H9 (cell line): ENCODE results near the gene SLC30A9. TPM values are rescaled to one million over a fixed set of nuclear protein-coding genes. Genes with fewer than 3 reads are reported as not detected.

Experiments used
- DNase-seq: peaks from one replicate; pipeline ENCODE4 v3.0.0-alpha.2; 2017
- H2AFZ ChIP-seq: one replicate; pipeline ENCODE4 v1.6.1; 2013; ENCODE audit warnings: mild to moderate bottlenecking, low read length, control low read depth, moderate library complexity
- H2AK5ac ChIP-seq: 2 replicates; pipeline ENCODE4 v1.6.1; 2013; ENCODE audit warnings: low read length, control low read depth, mixed read lengths; ENCODE audit not compliant: insufficient read length
- H2BK120ac ChIP-seq: one replicate; pipeline ENCODE4 v1.6.1; 2013; ENCODE audit warnings: low read depth, mild to moderate bottlenecking, low read length, control low read depth, inconsistent platforms; ENCODE audit not compliant: poor library complexity, severe bottlenecking
- H2BK12ac ChIP-seq: 2 replicates; pipeline ENCODE4 v1.6.1; 2013; ENCODE audit warnings: low read length, control low read depth, mixed read lengths, low read depth; ENCODE audit not compliant: insufficient read length
- H2BK15ac ChIP-seq: 2 replicates; pipeline ENCODE4 v1.6.1; 2013; ENCODE audit warnings: low read depth, low read length, control low read depth
- H2BK20ac ChIP-seq: one replicate; pipeline ENCODE4 v1.6.1; 2013; ENCODE audit warnings: low read depth, mild to moderate bottlenecking, low read length, control low read depth, inconsistent platforms; ENCODE audit not compliant: poor library complexity, severe bottlenecking
- H2BK5ac ChIP-seq: 2 replicates; pipeline ENCODE4 v1.6.1; 2013; ENCODE audit warnings: low read length, control low read depth, mixed read lengths; ENCODE audit not compliant: insufficient read length
- H3K14ac ChIP-seq: 2 replicates; pipeline ENCODE4 v1.6.1; 2013; ENCODE audit warnings: low read length, control low read depth; ENCODE audit not compliant: insufficient read depth
- H3K18ac ChIP-seq: 2 replicates; pipeline ENCODE4 v1.6.1; 2013; ENCODE audit warnings: low read depth, mild to moderate bottlenecking, mixed read lengths, low read length, control low read depth; ENCODE audit not compliant: insufficient read length
- H3K23ac ChIP-seq: 2 replicates; pipeline ENCODE4 v1.6.1; 2013; ENCODE audit warnings: low read length, control low read depth, mixed read lengths, low read depth; ENCODE audit not compliant: insufficient read length
- H3K23me2 ChIP-seq: 2 replicates; pipeline ENCODE4 v1.6.1; 2013; ENCODE audit warnings: low read depth, mild to moderate bottlenecking, mixed read lengths, low read length, control low read depth; ENCODE audit not compliant: insufficient read length, poor library complexity, severe bottlenecking
- H3K27ac ChIP-seq: 2 replicates; pipeline ENCODE4 v1.5.1; 2013; ENCODE audit warnings: low read length, control low read depth, mixed read lengths, low read depth; ENCODE audit not compliant: insufficient read length
- H3K27me3 ChIP-seq: 2 replicates; pipeline ENCODE4 v1.6.1; 2013; ENCODE audit warnings: low read length, control low read depth, inconsistent platforms; ENCODE audit not compliant: insufficient read depth
- H3K4ac ChIP-seq: 2 replicates; pipeline ENCODE4 v1.6.1; 2013; ENCODE audit warnings: low read depth, mild to moderate bottlenecking, control low read depth, inconsistent platforms, low read length, moderate library complexity
- H3K4me1 ChIP-seq: 2 replicates; pipeline ENCODE4 v1.6.1; 2013; ENCODE audit warnings: low read length, control low read depth, inconsistent platforms; ENCODE audit not compliant: insufficient read depth
- H3K4me2 ChIP-seq: 2 replicates; pipeline ENCODE4 v1.6.1; 2013; ENCODE audit warnings: low read length, control low read depth, mixed read lengths; ENCODE audit not compliant: insufficient read length, insufficient read depth
- H3K56ac ChIP-seq: 2 replicates; pipeline ENCODE4 v1.6.1; 2013; ENCODE audit warnings: low read depth, mild to moderate bottlenecking, mixed read lengths, low read length, control low read depth; ENCODE audit not compliant: insufficient read length
- H3K79me1 ChIP-seq: 2 replicates; pipeline ENCODE4 v1.6.1; 2013; ENCODE audit warnings: low read depth, mild to moderate bottlenecking, moderate library complexity, low read length, control low read depth, inconsistent platforms; ENCODE audit not compliant: insufficient read depth, poor library complexity, severe bottlenecking
- H3K79me2 ChIP-seq: 2 replicates; pipeline ENCODE4 v1.6.1; 2013; ENCODE audit warnings: low read length, control low read depth, inconsistent platforms; ENCODE audit not compliant: insufficient read depth
- H3K9ac ChIP-seq: 2 replicates; pipeline ENCODE4 v1.6.1; 2013; ENCODE audit warnings: low read length, control low read depth, mixed read lengths; ENCODE audit not compliant: insufficient read length; ENCODE audit errors: extremely low read depth
- H3K9me3 ChIP-seq: one replicate; pipeline ENCODE4 v1.6.1; 2013; ENCODE audit warnings: low read depth, low read length, inconsistent platforms; ENCODE audit not compliant: control insufficient read depth
- H3T11ph ChIP-seq: one replicate; pipeline ENCODE4 v1.6.1; 2013; ENCODE audit warnings: mild to moderate bottlenecking, low read length, control low read depth, inconsistent platforms
- H4K20me1 ChIP-seq: one replicate; pipeline ENCODE4 v1.6.1; 2013; ENCODE audit not compliant: control insufficient read depth, insufficient read length, insufficient read depth
- H4K5ac ChIP-seq: 2 replicates; pipeline ENCODE4 v1.6.1; 2013; ENCODE audit warnings: low read depth, mild to moderate bottlenecking, mixed read lengths, low read length, control low read depth; ENCODE audit not compliant: insufficient read length
- H4K8ac ChIP-seq: replicated peaks from 2 replicates; pipeline ENCODE4 v1.6.1; 2013; ENCODE audit warnings: low read length, control low read depth, mixed read lengths, low read depth; ENCODE audit not compliant: insufficient read length
- H4K91ac ChIP-seq: 2 replicates; pipeline ENCODE4 v1.6.1; 2013; ENCODE audit warnings: low read depth, mild to moderate bottlenecking, moderate library complexity, mixed read lengths, low read length, control low read depth; ENCODE audit not compliant: insufficient read length
- H3K27ac Mint-ChIP-seq, 3 experiments: 2 replicates in 2 of 3; 3 replicates in 1 of 3; pipeline ENCODE4 v1.8.0; 2020 to 2021; ENCODE audit warnings: mixed read lengths in 3 of 3, mild to moderate bottlenecking in 1 of 3, moderate library complexity in 1 of 3
- H3K27me3 Mint-ChIP-seq: 2 replicates; pipeline ENCODE4 v1.8.0; 2021; ENCODE audit warnings: low read depth, mild to moderate bottlenecking, moderate library complexity, mixed read lengths
- H3K36me3 Mint-ChIP-seq, 3 experiments: 2 replicates in 2 of 3; 3 replicates in 1 of 3; pipeline ENCODE4 v1.8.0; 2020 to 2021; ENCODE audit warnings: low read depth in 3 of 3, mixed read lengths in 3 of 3; ENCODE audit not compliant: insufficient read depth in 1 of 3
- H3K4me1 Mint-ChIP-seq, 2 experiments: 2 replicates each; pipeline ENCODE4 v1.8.0; 2020; ENCODE audit warnings: mixed read lengths in 2 of 2
- H3K4me3 Mint-ChIP-seq, 2 experiments: 2 replicates in 1 of 2; 3 replicates in 1 of 2; pipeline ENCODE4 v1.8.0; 2020 to 2021; ENCODE audit warnings: mild to moderate bottlenecking in 2 of 2, mixed read lengths in 2 of 2, moderate library complexity in 1 of 2
- H3K9me3 Mint-ChIP-seq, 2 experiments: 2 replicates in 1 of 2; 3 replicates in 1 of 2; pipeline ENCODE4 v1.8.0; 2020; ENCODE audit warnings: mild to moderate bottlenecking in 2 of 2, mixed read lengths in 2 of 2, moderate library complexity in 1 of 2
- CTCF ChIP-seq: fragments of 200-600 bp; sonication (generic); conservative IDR thresholded peaks from 3 replicates; pipeline ENCODE4 v1.8.0; 2021; ENCODE audit warnings: antibody characterized with exemption, mild to moderate bottlenecking
- WGBS: extraction: QIAGEN DNeasy Blood & Tissue Kit; methylation state at CpG from one replicate; pipeline ENCODE4 v1.1.7; 2013; ENCODE audit warnings: missing lambda C conversion rate, low lambda C conversion rate, mixed read lengths; ENCODE audit not compliant: insufficient read length; ENCODE audit errors: extremely low coverage; 5-methylcytosine and 5-hydroxymethylcytosine counted together
- total RNA-seq: library from RNA; stranded (reverse); gene quantifications from 2 replicates; pipeline ENCODE4 v1.2.1, GENCODE V29; 2021

Gene SLC30A9
- total RNA-seq, 1 experiment from 2014 or later, result 70.8 TPM

DNA sequence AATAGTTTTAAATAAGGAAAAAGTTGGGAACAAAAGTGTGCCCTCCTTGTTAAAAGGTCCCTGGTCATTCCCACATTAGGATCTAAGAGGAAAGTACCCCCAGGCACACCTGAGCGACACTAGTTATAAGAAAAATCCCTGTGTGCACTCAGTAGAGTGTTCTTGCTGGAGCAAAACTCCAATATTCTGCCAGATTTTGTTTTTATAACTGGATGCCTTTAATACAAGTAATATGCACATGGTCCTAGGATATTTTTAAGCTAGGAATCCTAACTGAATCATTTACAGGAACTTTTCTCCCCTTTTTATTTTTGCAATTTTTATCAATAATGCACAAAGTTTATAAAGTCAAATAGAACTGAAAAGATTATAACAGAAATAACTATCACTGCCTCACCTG lies 93.5 kb downstream of the SLC30A9 start:
- H2BK15ac ChIP-seq, result no peak overlapping the region
- no CpG with 5 or more reads among the region's 1 CpG for WGBS
- no peaks in the 10 kb centered on the region for H3K79me2 ChIP-seq
- Mint-ChIP-seq H3K9me3 (no peaks in the 10 kb centered on the region), H3K36me3 (peaks cover 2 to 18% (median 12%) of the 10 kb centered on the region in 3 experiments; a peak in 5 of 7 replicates), H3K4me1 (no peaks in the 10 kb centered on the region), H3K4me3 (no peak overlapping the region), H3K27me3 (no peaks in the 10 kb centered on the region), H3K27ac (no peak overlapping the region)
- TF ChIP-seq CTCF, result no peak
- no peak overlapping the region for H2BK5ac ChIP-seq
- no peak overlapping the region for H2BK12ac ChIP-seq
- no peak overlapping the region for H4K5ac ChIP-seq
- H4K20me1 ChIP-seq, result no peaks in the 10 kb centered on the region
- H3K4me2 ChIP-seq, result no peak overlapping the region
- no peaks in the 10 kb centered on the region for H3K27me3 ChIP-seq
- no peak overlapping the region for H3K18ac ChIP-seq
- no peak for DNase-seq
- no peak overlapping the region for H2BK20ac ChIP-seq
- no peaks in the 10 kb centered on the region for H3K9me3 ChIP-seq
- H3K27ac ChIP-seq, result no peak overlapping the region
- no peak overlapping the region for H2AFZ ChIP-seq
- no peak overlapping the region for H2BK120ac ChIP-seq
- H3K4ac ChIP-seq, result no peak overlapping the region
- H3T11ph ChIP-seq, result no peak overlapping the region
- H3K14ac ChIP-seq, result no peak overlapping the region
- no peak overlapping the region for H3K9ac ChIP-seq
- no peaks in the 10 kb centered on the region for H3K4me1 ChIP-seq
- H3K79me1 ChIP-seq, result no peaks in the 10 kb centered on the region
- no peaks in the 10 kb centered on the region for H3K23me2 ChIP-seq
- H4K91ac ChIP-seq, result no peak overlapping the region
- H2AK5ac ChIP-seq, result no peak overlapping the region
- H3K56ac ChIP-seq, result no peak overlapping the region
- H3K23ac ChIP-seq, result no peak overlapping the region
- H4K8ac ChIP-seq, result no peak overlapping the region
